Neural progenitor cell (in vitro differentiated cells): ENCODE results near the gene RBM34. TPM values are rescaled to one million over a fixed set of nuclear protein-coding genes. Genes with fewer than 3 reads are reported as not detected.

ENCODE experiments used
- DNase-seq: peaks from one replicate; pipeline ENCODE4 v3.0.0-alpha.2; 2016; ENCODE audit warnings: low spot score
- H2AFZ ChIP-seq: fragments of 200-600 bp; sonication (generic); replicated peaks from 2 replicates; pipeline ENCODE4 v1.6.1; 2016; ENCODE audit warnings: antibody characterized with exemption
- H3F3A ChIP-seq: fragments of 200-600 bp; sonication (generic); 2 replicates; pipeline ENCODE4 v1.6.1; 2016; ENCODE audit warnings: antibody characterized with exemption, low read depth
- H3K27ac ChIP-seq: fragments of 200-600 bp; sonication (generic); 2 replicates; pipeline ENCODE4 v1.5.1; 2016; ENCODE audit warnings: mild to moderate bottlenecking
- H3K27me3 ChIP-seq: fragments of 200-600 bp; sonication (generic); 2 replicates; pipeline ENCODE4 v1.6.1; 2016; ENCODE audit warnings: mild to moderate bottlenecking, moderate library complexity
- H3K36me3 ChIP-seq: fragments of 200-600 bp; sonication (generic); 2 replicates; pipeline ENCODE4 v1.5.1; 2016
- H3K4me1 ChIP-seq: fragments of 200-600 bp; sonication (generic); 2 replicates; pipeline ENCODE4 v1.6.1; 2016; ENCODE audit warnings: mixed run types
- H3K4me2 ChIP-seq: fragments of 200-600 bp; sonication (generic); 2 replicates; pipeline ENCODE4 v1.6.1; 2016
- H3K4me3 ChIP-seq: fragments of 200-600 bp; sonication (generic); 2 replicates; pipeline ENCODE4 v1.5.1; 2016
- H3K79me2 ChIP-seq: fragments of 200-600 bp; sonication (generic); 2 replicates; pipeline ENCODE4 v1.6.1; 2016; ENCODE audit warnings: low read depth
- H3K9ac ChIP-seq: fragments of 200-600 bp; sonication (generic); 2 replicates; pipeline ENCODE4 v1.6.1; 2016
- H3K9me3 ChIP-seq: fragments of 200-600 bp; sonication (generic); 2 replicates; pipeline ENCODE4 v1.5.1; 2016; ENCODE audit warnings: low read depth
- H4K20me1 ChIP-seq: fragments of 200-600 bp; sonication (generic); 2 replicates; pipeline ENCODE4 v1.6.1; 2016; ENCODE audit warnings: low read depth
- H3K27ac Mint-ChIP-seq: 3 replicates; pipeline ENCODE4 v1.8.0; 2021; ENCODE audit warnings: mixed read lengths
- H3K27me3 Mint-ChIP-seq: 2 replicates; pipeline ENCODE4 v1.8.0; 2022; ENCODE audit warnings: low read depth, mild to moderate bottlenecking, inconsistent platforms, moderate library complexity, mixed read lengths; ENCODE audit not compliant: insufficient read depth
- H3K36me3 Mint-ChIP-seq: 3 replicates; pipeline ENCODE4 v1.8.0; 2021; ENCODE audit warnings: mixed read lengths
- H3K4me1 Mint-ChIP-seq: 3 replicates; pipeline ENCODE4 v1.8.0; 2021; ENCODE audit warnings: mixed read lengths
- H3K4me3 Mint-ChIP-seq: 3 replicates; pipeline ENCODE4 v1.8.0; 2021; ENCODE audit warnings: mild to moderate bottlenecking, moderate library complexity, mixed read lengths
- H3K9me3 Mint-ChIP-seq: 3 replicates; pipeline ENCODE4 v1.8.0; 2020; ENCODE audit warnings: mixed read lengths
- EZH2 ChIP-seq: fragments of 200-600 bp; sonication (generic); IDR thresholded peaks from 2 replicates; pipeline ENCODE4 v1.6.1; 2017; ENCODE audit warnings: antibody characterized with exemption, mild to moderate bottlenecking, moderate library complexity
- EZH2phosphoT487 ChIP-seq: fragments of 200-600 bp; sonication (generic); IDR thresholded peaks from 2 replicates; pipeline ENCODE4 v1.6.1; 2017; ENCODE audit warnings: antibody characterized with exemption
- total RNA-seq: library from RNA; depleted of rRNA; stranded (reverse); fragments of >200 nt; gene quantifications from 2 replicates; pipeline ENCODE4 v1.2.3, GENCODE V29; 2015; ENCODE audit warnings: low replicate concordance
- TF ChIP-seq, protein P1 (sequence below): fragments of 200-600 bp; sonication (generic); IDR thresholded peaks from 2 replicates; pipeline ENCODE4 v1.5.1; 2017; ENCODE audit warnings: antibody characterized with exemption, mild to moderate bottlenecking

Gene RBM34, protein sequence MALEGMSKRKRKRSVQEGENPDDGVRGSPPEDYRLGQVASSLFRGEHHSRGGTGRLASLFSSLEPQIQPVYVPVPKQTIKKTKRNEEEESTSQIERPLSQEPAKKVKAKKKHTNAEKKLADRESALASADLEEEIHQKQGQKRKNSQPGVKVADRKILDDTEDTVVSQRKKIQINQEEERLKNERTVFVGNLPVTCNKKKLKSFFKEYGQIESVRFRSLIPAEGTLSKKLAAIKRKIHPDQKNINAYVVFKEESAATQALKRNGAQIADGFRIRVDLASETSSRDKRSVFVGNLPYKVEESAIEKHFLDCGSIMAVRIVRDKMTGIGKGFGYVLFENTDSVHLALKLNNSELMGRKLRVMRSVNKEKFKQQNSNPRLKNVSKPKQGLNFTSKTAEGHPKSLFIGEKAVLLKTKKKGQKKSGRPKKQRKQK
- 90.4 and 107 TPM in 2 replicates for total RNA-seq

DNA sequence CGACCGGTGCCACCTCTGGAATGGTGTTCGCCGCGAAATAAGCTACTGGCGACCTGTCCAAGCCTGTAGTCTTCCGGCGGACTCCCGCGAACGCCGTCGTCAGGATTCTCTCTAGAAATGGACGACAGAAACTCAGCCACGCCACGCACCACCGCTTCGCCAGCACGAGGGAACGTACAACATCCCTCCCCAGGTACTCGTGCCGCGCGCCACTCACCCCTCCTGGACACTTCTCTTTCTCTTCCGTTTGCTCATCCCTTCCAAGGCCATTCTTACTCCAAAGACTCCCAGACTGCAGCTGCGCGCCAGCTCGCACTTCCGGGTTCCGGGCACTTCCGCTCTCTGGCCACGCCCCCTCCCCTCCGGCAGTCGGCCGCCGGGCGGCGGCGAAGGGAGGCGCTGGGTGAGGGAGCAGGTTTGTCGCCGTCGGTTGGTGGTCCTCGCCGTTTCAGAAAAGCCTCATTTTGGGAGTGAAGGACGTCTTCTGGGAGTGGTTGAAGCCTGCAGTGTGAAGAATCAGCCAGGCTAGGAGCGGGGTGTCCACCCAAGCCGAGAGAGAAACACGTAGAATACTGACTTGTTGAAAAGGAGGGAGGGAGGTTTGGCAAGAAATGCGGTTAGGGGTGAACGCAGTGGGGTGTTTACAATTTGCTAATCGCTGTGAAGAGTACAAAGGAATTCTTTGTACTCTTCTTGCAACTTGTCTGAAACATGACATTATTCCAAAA, at the start of gene RBM34:
Gene RBM34 (minus strand): TSS at position 294 of the 728 bp plus-strand sequence. CDS start 24 bp downstream, at position 270.
- Mint-ChIP-seq H3K27me3 (no peaks in the 10 kb centered on the region), H3K36me3 (peaks cover 1% of the 10 kb centered on the region), H3K4me1 (peaks cover 12% of the 10 kb centered on the region), H3K4me3 (peak within 1 kb of the TSS; percentile 98), H3K9me3 (no peaks in the 10 kb centered on the region), H3K27ac (peak within 1 kb of the TSS; percentile 27)
- Histone ChIP-seq H3K4me1 (peaks cover 7% of the 10 kb centered on the region), H4K20me1 (no peaks in the 10 kb centered on the region), H3K4me3 (peak within 1 kb of the TSS; percentile 89), H3K79me2 (peaks cover 44% of the 10 kb centered on the region), H3F3A (peaks cover 20% of the 10 kb centered on the region), H3K36me3 (peaks cover 4% of the 10 kb centered on the region), H3K9ac (peak within 1 kb of the TSS; percentile 72), H3K27ac (peak within 1 kb of the TSS; percentile 53), H3K27me3 (no peaks in the 10 kb centered on the region), H3K9me3 (no peaks in the 10 kb centered on the region), H2AFZ (peak within 1 kb of the TSS; percentile 96), H3K4me2 (peak within 1 kb of the TSS; percentile 89)
- TF ChIP-seq, protein P1, sequence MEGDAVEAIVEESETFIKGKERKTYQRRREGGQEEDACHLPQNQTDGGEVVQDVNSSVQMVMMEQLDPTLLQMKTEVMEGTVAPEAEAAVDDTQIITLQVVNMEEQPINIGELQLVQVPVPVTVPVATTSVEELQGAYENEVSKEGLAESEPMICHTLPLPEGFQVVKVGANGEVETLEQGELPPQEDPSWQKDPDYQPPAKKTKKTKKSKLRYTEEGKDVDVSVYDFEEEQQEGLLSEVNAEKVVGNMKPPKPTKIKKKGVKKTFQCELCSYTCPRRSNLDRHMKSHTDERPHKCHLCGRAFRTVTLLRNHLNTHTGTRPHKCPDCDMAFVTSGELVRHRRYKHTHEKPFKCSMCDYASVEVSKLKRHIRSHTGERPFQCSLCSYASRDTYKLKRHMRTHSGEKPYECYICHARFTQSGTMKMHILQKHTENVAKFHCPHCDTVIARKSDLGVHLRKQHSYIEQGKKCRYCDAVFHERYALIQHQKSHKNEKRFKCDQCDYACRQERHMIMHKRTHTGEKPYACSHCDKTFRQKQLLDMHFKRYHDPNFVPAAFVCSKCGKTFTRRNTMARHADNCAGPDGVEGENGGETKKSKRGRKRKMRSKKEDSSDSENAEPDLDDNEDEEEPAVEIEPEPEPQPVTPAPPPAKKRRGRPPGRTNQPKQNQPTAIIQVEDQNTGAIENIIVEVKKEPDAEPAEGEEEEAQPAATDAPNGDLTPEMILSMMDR = peak; percentile 24
- TF ChIP-seq EZH2 = no peak
- peak; percentile 96 for DNase-seq

DNA sequence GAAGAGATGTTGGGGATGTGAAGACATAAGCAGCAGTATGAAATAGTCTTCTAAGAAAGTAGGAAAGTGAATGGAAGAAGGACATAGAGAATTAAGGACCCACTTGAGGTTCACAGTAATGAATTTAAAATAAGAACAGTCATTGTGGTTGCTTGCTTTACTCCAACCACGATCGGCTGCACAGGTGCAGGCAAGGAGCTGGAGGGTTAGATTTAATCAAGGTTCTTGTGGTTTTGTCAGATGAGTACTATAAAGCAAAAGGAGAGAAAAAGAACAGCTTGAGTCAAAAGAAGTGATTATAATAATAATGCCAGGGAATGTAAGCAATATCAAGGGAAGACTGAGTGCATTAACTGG, 46.1 kb upstream of the RBM34 start:
- Histone ChIP-seq H3F3A (peaks cover 20% of the 10 kb centered on the region), H3K4me3 (no peak overlapping the region), H4K20me1 (no peaks in the 10 kb centered on the region), H3K4me1 (no peaks in the 10 kb centered on the region), H3K9me3 (no peaks in the 10 kb centered on the region), H3K27me3 (no peaks in the 10 kb centered on the region), H3K4me2 (no peak overlapping the region), H2AFZ (no peak overlapping the region), H3K9ac (no peak overlapping the region), H3K27ac (peak overlapping the region; percentile 7), H3K79me2 (peaks cover 13% of the 10 kb centered on the region), H3K36me3 (peaks cover 12% of the 10 kb centered on the region)
- Mint-ChIP-seq H3K4me3 (no peak overlapping the region), H3K27ac (no peak overlapping the region), H3K27me3 (peaks cover 2% of the 10 kb centered on the region), H3K36me3 (peaks cover 39% of the 10 kb centered on the region), H3K9me3 (no peaks in the 10 kb centered on the region), H3K4me1 (no peaks in the 10 kb centered on the region)
- TF ChIP-seq EZH2 (no peak), EZH2phosphoT487 (no peak)
- TF ChIP-seq, protein P1 = no peak
- no peak for DNase-seq

GRCh38 chr1:235206533-235207208, 45.6 kb upstream of the RBM34 start:
- H3K4me1 Mint-ChIP-seq = no peaks in the 10 kb centered on the region
- TF ChIP-seq EZH2phosphoT487 (no peak), EZH2 (no peak)
- TF ChIP-seq, protein P1 = no peak

More at GRCh38 chr1:235206533-235207208, 45.6 kb upstream of the RBM34 start:
- peaks cover 37% of the 10 kb centered on the region for H3K36me3 Mint-ChIP-seq
- peak overlapping the region; percentile 7 for H3K27ac ChIP-seq
- H3K9ac ChIP-seq = no peak overlapping the region
- H2AFZ ChIP-seq = no peak overlapping the region
- H3K9me3 Mint-ChIP-seq = no peaks in the 10 kb centered on the region
- no peak for DNase-seq
- no peak overlapping the region for H3K4me3 ChIP-seq
- H3K4me1 ChIP-seq = no peaks in the 10 kb centered on the region
- H4K20me1 ChIP-seq = no peaks in the 10 kb centered on the region
- no peaks in the 10 kb centered on the region for H3K9me3 ChIP-seq
- H3K27ac Mint-ChIP-seq = no peak overlapping the region
- no peak overlapping the region for H3K4me2 ChIP-seq
- no peak overlapping the region for H3K4me3 Mint-ChIP-seq
- H3K27me3 Mint-ChIP-seq = peaks cover 2% of the 10 kb centered on the region
- peaks cover 13% of the 10 kb centered on the region for H3K79me2 ChIP-seq
- peaks cover 12% of the 10 kb centered on the region for H3K36me3 ChIP-seq
- H3K27me3 ChIP-seq = no peaks in the 10 kb centered on the region
- peaks cover 24% of the 10 kb centered on the region for H3F3A ChIP-seq
